Fibroblast of pulmonary artery (primary cell): ENCODE measurements around the gene ANAPC10.

ENCODE experiments used
- DNase-seq: peaks from one replicate; pipeline ENCODE4 v3.0.0-alpha.2; 2010; ENCODE audit warnings: low read depth
- H3K4me3 ChIP-seq: replicated peaks from 2 replicates; pipeline ENCODE4 v1.5.1; 2011; ENCODE audit warnings: low read depth, mild to moderate bottlenecking, control low read depth, low read length, moderate library complexity
- CTCF ChIP-seq: IDR thresholded peaks from 2 replicates; pipeline ENCODE4 v1.5.1; 2011; ENCODE audit warnings: mild to moderate bottlenecking, control low read depth, low read length, inconsistent platforms; ENCODE audit errors: missing control alignments

The ANAPC10 gene

GRCh38 chr4:145044341-145044740 lies 53.7 kb downstream of the ANAPC10 start:
- H3K4me3 ChIP-seq, result no peak overlapping the region
- no peak for DNase-seq
- no peak for TF ChIP-seq CTCF

GRCh38 chr4:145043306-145043705 lies 54.7 kb downstream of the ANAPC10 start:
- H3K4me3 ChIP-seq, result no peak overlapping the region
- DNase-seq, result no peak
- TF ChIP-seq CTCF, result no peak

- no peak overlapping the region for H3K4me3 ChIP-seq
- no peak for DNase-seq
- no peak for TF ChIP-seq CTCF
Observed at GRCh38 chr4:145042601-145043285, 55.3 kb downstream of the ANAPC10 start.

GRCh38 chr4:145041378-145041777 lies 56.6 kb downstream of the ANAPC10 start:
- no peak for TF ChIP-seq CTCF
- no peak overlapping the region for H3K4me3 ChIP-seq
- no peak for DNase-seq

- no peak overlapping the region for H3K4me3 ChIP-seq
- no peak for TF ChIP-seq CTCF
Observed at GRCh38 chr4:145035494-145036136, 62.4 kb downstream of the ANAPC10 start.

GRCh38 chr4:145034727-145035211 lies 63.2 kb downstream of the ANAPC10 start:
- H3K4me3 ChIP-seq, result no peak overlapping the region
- no peak for TF ChIP-seq CTCF
- DNase-seq, result peak; percentile 70

More at GRCh38 chr4:145035494-145036136, 62.4 kb downstream of the ANAPC10 start:
- no peak for DNase-seq
